ENCODE results near the gene NAE1. TPM values are rescaled to one million over a fixed set of nuclear protein-coding genes. Genes with fewer than 3 reads are reported as not detected.

NAE1 gene
- total and polyA plus RNA-seq, 12 donors, result 23.7 to 35.9 (median 30.7) TPM

DNA sequence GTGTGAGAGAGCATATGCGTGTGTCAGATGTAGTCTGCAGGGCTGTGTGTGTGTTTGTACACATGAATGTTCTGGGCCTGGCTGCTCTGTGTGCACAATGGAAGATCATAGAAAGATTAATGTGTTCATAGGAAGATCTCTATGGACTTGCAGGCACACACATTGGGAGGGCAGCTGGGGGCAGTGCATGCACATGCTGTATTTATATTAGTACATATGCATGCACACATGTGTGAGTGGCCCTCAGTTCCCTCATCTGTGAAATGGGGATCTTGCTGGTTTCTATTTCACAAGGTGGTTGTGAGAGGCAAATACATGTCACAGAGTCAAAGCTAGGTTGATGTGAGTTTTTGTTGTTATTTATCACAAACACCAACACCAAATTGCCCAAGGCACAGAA is 15.5 kb upstream of the NAE1 start:
- Histone ChIP-seq H3K36me3 (no peaks in the 10 kb centered on the region), H3K9me3 (no peaks in the 10 kb centered on the region), H3K27me3 (peaks cover 10 to 52% (median 39%) of the 10 kb centered on the region in 7 donors), H3K4me3 (no peak overlapping the region), H3K4me1 (peaks cover 4 to 23% (median 12%) of the 10 kb centered on the region in 9 donors), H3K27ac (no peak overlapping the region)
- ATAC-seq (no peak), DNase-seq (no peak)
- WGBS, 2 donors, result 79 to 86% methylated on average over 1 of the region's 1 CpG
- TF ChIP-seq, protein P1, sequence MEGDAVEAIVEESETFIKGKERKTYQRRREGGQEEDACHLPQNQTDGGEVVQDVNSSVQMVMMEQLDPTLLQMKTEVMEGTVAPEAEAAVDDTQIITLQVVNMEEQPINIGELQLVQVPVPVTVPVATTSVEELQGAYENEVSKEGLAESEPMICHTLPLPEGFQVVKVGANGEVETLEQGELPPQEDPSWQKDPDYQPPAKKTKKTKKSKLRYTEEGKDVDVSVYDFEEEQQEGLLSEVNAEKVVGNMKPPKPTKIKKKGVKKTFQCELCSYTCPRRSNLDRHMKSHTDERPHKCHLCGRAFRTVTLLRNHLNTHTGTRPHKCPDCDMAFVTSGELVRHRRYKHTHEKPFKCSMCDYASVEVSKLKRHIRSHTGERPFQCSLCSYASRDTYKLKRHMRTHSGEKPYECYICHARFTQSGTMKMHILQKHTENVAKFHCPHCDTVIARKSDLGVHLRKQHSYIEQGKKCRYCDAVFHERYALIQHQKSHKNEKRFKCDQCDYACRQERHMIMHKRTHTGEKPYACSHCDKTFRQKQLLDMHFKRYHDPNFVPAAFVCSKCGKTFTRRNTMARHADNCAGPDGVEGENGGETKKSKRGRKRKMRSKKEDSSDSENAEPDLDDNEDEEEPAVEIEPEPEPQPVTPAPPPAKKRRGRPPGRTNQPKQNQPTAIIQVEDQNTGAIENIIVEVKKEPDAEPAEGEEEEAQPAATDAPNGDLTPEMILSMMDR (IDR thresholded peaks at IDR 0.05), result no peak
- intact Hi-C loops (cut with DNase I), result no loop called here

DNA sequence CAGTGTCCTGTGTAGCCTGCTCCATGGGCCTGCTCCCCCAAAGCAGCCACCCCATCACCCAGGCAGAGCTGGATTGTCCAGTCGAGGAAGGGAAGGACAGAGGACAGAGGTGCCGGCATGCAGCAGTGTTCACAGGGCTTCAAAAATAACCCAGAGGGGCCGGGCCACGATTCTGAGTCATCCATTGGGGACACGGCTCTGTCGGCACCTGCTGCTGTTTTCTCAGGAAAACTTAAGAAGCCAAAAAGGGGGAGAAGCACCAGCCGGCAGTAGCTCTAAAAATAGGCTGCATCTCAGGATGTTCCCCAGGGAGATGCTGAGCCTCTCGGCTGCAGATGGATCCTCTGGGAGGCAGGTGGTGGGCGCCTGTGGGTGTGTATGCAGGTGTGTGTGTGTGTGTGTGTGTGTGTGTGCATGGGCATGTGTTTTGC is 15.0 kb upstream of the NAE1 start:
- intact Hi-C loops (cut with DNase I), result no loop called here
- Histone ChIP-seq H3K9me3 (no peaks in the 10 kb centered on the region), H3K4me3 (no peak overlapping the region), H3K36me3 (no peaks in the 10 kb centered on the region), H3K27me3 (peaks cover 10 to 52% (median 39%) of the 10 kb centered on the region in 7 donors), H3K4me1 (peaks cover 4 to 23% (median 12%) of the 10 kb centered on the region in 9 donors), H3K27ac (no peak overlapping the region)
- peak in 2 of 8 donors; percentile 38 to 54 for ATAC-seq
- WGBS, 2 donors, result 27% methylated on average over 9 of the region's 9 CpGs
- no peak for DNase-seq
- TF ChIP-seq, protein P1 (IDR thresholded peaks at IDR 0.05), result no peak

DNA sequence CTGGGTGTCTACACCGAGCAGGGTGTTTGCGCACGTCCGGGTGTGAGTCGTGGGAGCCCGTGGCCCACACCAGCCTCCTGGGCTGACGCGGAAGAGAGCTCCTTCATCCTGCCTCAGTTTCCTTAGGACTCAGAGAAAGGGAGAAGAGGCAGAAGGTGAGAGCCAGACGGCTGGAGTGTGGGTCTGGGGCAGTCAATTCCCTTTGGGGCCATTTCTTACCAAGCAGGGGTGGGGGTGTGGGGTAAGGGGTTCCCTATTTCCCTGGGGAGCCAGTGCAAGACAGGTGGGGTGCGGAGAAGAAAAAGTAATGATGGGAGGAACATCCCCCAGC is 14.3 kb upstream of the NAE1 start:
- no peaks in the 10 kb centered on the region for H3K36me3 ChIP-seq
- H3K4me1 ChIP-seq, result peaks cover 4 to 23% (median 12%) of the 10 kb centered on the region in 9 donors
- H3K9me3 ChIP-seq, result no peaks in the 10 kb centered on the region
- no peak for DNase-seq
- peak overlapping the region; percentile 35 to 59 (median 46) for H3K4me3 ChIP-seq
- ATAC-seq, result peak in 1 of 8 donors; percentile 19
- TF ChIP-seq, protein P1 (IDR thresholded peaks at IDR 0.05), result no peak
- intact Hi-C loops (cut with DNase I), result no loop called here
- H3K27me3 ChIP-seq, result peaks cover 10 to 52% (median 39%) of the 10 kb centered on the region in 7 donors
- 12 to 14% methylated on average over 10 of the region's 10 CpGs for WGBS, 2 donors
- no peak overlapping the region for H3K27ac ChIP-seq

DNA sequence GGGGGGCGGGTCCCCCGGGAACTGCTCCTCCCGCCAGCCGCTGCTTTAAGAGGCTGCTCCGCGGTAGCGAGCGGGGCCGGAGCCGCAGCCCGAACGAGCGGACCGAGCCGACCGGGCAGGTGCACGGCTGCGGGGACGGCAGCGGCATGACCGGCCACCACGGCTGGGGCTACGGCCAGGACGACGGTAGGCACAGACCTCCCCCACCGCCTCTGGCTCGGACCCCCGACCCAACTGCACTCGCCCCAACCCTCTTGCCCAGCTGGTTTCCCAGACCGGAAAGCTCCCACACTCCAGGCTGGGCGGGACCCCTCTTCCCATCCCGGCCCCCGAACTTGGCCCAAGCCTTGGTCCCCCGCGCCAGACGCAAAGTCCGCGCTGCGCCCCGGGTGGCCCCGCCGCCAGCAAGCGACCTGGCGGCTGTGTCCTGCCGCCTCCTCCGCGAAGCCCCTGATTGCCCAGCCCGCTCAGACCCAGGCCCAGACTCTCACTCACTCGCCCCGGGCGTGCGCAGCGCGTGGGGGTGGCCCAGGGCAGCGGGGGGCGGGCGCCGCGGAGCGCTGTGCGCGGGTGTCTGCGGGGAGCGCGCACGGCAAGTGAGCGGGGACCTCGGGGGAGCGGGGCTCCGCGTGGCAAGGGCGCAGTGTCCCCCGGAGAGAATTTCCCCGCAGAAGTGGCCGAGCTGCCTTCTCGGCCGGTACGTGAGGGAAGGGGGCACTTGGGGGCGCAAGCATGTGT is 13.7 kb upstream of the NAE1 start, which contains the start of gene CA7:
TSS of gene CA7 (plus strand) at position 73 of the 738 bp plus-strand sequence. CDS start at position 147, 74 bp downstream.
- Histone ChIP-seq H3K36me3 (no peaks in the 10 kb centered on the region), H3K4me1 (peaks cover 4 to 23% (median 12%) of the 10 kb centered on the region in 9 donors), H3K4me3 (peak within 1 kb of the TSS; percentile 35 to 59 (median 46)), H3K27ac (no peak within 1 kb of the TSS), H3K9me3 (no peaks in the 10 kb centered on the region), H3K27me3 (peaks cover 10 to 52% (median 39%) of the 10 kb centered on the region in 7 donors)
- intact Hi-C loops (cut with DNase I), result no loop called here
- DNase-seq (no peak), ATAC-seq (peak in 3 of 8 donors; percentile 21 to 51 (median 31))
- TF ChIP-seq, protein P1 (IDR thresholded peaks at IDR 0.05), result no peak
- WGBS, 2 donors, result 1 to 2% methylated on average over 60 to 79 of the region's 79 CpGs
